Central memory CD4-positive, alpha-beta T cell (primary cell): ENCODE data around the gene PPM1K.
"Not testable (repeated sequence)": the region's sequence is repeated elsewhere in the genome, so short reads cannot be mapped to it uniquely, and the experiment has no call there.

Source experiments
- DNase-seq: peaks from one replicate; pipeline ENCODE4 v3.0.0; 2022
- total RNA-seq, 3 experiments: gene quantifications; one replicate each; lab custom pipeline; 2026; lab: John Stamatoyannopoulos, UW

The PPM1K gene
- total RNA-seq: 76.7 to 203 (median 148) reads per million in 3 experiments

GRCh38 chr4:88284439-88285234, at the start of gene PPM1K:
Gene PPM1K (minus strand): TSS chr4:88284561. CDS start chr4:88278583, 5,978 bp downstream.
- peak; percentile 99 for DNase-seq

- DNase-seq: no peak
Measured at GRCh38 chr4:88333741-88334405, 49.5 kb upstream of the PPM1K start.

GRCh38 chr4:88327665-88328064, 43.3 kb upstream of the PPM1K start:
- DNase-seq: no peak

GRCh38 chr4:88320780-88321373, 36.5 kb upstream of the PPM1K start:
- DNase-seq: peak; percentile 8

- DNase-seq: no peak
Measured at GRCh38 chr4:88320224-88320779, 35.9 kb upstream of the PPM1K start.

GRCh38 chr4:88318751-88319350, 34.5 kb upstream of the PPM1K start:
- DNase-seq: no peak

GRCh38 chr4:88315460-88316017, 31.2 kb upstream of the PPM1K start:
- DNase-seq: no peak

GRCh38 chr4:88313088-88313624, 28.8 kb upstream of the PPM1K start:
- not testable (repeated sequence) for DNase-seq

GRCh38 chr4:88308587-88308986, 24.2 kb upstream of the PPM1K start:
- no peak for DNase-seq

- DNase-seq: no peak
Measured at GRCh38 chr4:88297725-88298454, 13.5 kb upstream of the PPM1K start.

GRCh38 chr4:88297212-88297516, 12.8 kb upstream of the PPM1K start:
- no peak for DNase-seq

GRCh38 chr4:88296413-88297211, 12.3 kb upstream of the PPM1K start:
- DNase-seq: no peak

GRCh38 chr4:88295656-88296055, 11.3 kb upstream of the PPM1K start:
- no peak for DNase-seq

- DNase-seq: no peak
Measured at GRCh38 chr4:88291003-88291402, 6.6 kb upstream of the PPM1K start.

GRCh38 chr4:88286897-88287296, 2.5 kb upstream of the PPM1K start:
- DNase-seq: no peak

GRCh38 chr4:88285235-88285653, 883 bp upstream of the PPM1K start:
- no peak for DNase-seq

GRCh38 chr4:88283661-88284438, 511 bp downstream of the PPM1K start:
- peak; percentile 79 for DNase-seq

- no peak for DNase-seq
Measured at GRCh38 chr4:88280228-88280795, 4.0 kb downstream of the PPM1K start.

- no peak for DNase-seq
Measured at GRCh38 chr4:88277711-88278225, 6.6 kb downstream of the PPM1K start.
